Measurements from ENCODE around the gene HPCAL4.

The HPCAL4 gene

DNA sequence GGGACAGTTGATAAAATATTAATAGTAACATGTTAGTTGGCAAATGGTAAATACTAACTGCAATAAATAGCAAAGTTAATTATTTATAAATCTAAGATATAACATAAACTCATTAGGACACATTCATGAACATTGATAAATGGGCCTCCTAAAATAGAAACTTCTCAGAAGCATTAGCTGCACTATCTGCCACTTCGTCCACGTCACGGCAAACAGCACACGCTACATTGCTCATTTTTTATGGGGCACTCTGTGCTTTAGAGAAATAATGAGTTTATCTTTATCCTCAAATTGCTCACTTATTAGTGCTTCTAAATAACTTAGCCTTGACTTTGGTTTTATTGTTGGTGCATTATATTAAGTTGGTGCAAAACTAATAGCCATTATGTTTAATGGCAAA lies 16.3 kb upstream of the HPCAL4 start:
- in situ Hi-C loops (cut with HindIII; ENCODE audit: low sequenced_read_pairs): no loop called here
- no peak for DNase-seq (ENCODE audit: low read depth)
- H3K4me3 ChIP-seq (ENCODE audit: low read depth, low read length): no peak overlapping the region
- TF ChIP-seq, protein P1, sequence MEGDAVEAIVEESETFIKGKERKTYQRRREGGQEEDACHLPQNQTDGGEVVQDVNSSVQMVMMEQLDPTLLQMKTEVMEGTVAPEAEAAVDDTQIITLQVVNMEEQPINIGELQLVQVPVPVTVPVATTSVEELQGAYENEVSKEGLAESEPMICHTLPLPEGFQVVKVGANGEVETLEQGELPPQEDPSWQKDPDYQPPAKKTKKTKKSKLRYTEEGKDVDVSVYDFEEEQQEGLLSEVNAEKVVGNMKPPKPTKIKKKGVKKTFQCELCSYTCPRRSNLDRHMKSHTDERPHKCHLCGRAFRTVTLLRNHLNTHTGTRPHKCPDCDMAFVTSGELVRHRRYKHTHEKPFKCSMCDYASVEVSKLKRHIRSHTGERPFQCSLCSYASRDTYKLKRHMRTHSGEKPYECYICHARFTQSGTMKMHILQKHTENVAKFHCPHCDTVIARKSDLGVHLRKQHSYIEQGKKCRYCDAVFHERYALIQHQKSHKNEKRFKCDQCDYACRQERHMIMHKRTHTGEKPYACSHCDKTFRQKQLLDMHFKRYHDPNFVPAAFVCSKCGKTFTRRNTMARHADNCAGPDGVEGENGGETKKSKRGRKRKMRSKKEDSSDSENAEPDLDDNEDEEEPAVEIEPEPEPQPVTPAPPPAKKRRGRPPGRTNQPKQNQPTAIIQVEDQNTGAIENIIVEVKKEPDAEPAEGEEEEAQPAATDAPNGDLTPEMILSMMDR (IDR thresholded peaks at IDR 0.05; ENCODE audit: low read depth, low read length, missing control alignments): no peak

DNA sequence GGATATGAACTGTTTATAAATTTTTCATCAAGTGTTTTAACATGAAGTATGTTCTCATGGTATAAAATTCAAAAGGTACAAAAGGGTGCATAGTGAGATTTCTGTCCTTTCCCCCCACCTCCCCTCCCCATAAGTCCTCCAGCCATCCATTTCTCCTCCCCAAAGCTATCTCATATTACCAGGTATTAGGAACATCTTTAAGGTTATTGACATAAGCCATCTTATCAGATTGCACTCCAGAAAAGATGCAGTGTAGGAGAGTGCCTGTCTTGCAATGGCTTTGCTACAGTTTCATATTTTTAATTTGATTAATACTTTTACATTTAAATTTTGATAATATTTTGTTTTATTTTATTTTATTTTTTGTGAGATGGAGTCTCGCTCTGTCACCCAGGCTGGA lies 13.5 kb upstream of the HPCAL4 start:
- DNase-seq (ENCODE audit: low read depth): no peak
- H3K4me3 ChIP-seq (ENCODE audit: low read depth, low read length): no peak overlapping the region
- in situ Hi-C loops (cut with HindIII; ENCODE audit: low sequenced_read_pairs): no loop called here
- TF ChIP-seq, protein P1 (IDR thresholded peaks at IDR 0.05; ENCODE audit: low read depth, low read length, missing control alignments): no peak

DNA sequence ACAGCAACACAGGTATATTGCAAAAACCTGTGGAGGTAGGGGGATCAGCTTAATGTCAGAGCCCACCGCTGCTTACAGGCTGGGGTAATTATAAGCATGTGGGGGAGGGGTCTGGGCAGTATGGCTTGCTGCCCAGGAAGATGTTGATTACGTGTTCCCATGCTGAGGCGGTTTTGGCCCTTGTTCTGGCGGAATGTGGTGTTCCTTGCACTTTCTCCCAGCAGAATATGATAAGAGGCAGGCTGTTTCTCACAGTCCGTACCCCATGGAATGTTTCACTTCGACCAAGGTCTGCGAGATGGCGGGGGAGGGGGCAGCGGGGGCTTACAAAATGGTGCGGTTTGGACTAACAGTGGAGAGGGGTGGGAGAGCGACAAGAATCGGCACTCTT lies 9.8 kb upstream of the HPCAL4 start:
- peak; percentile 35 for DNase-seq (ENCODE audit: low read depth)
- H3K4me3 ChIP-seq (ENCODE audit: low read depth, low read length): no peak overlapping the region
- in situ Hi-C loops (cut with HindIII; ENCODE audit: low sequenced_read_pairs): no loop called here
- TF ChIP-seq, protein P1 (IDR thresholded peaks at IDR 0.05; ENCODE audit: low read depth, low read length, missing control alignments): no peak

DNA sequence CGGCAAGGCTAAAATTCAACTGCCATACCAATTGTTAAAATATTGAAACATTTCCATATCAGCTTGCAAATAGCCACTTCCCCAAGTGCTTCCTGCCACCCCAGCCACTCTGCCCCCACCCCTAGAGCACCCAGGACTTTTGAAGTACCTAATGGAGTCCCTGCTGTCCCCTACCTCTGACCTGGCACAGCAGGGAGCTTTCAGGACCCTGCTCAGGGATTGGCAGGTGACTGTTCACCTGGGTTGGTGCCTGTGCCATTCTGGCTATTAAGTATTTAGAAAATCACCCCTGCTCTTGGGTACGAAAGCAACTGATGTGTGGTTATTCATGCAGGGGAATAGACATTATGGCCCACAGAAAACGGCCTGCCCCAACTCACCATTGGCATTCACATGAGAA lies 9.1 kb upstream of the HPCAL4 start:
- H3K4me3 ChIP-seq (ENCODE audit: low read depth, low read length): no peak overlapping the region
- in situ Hi-C loops (cut with HindIII; ENCODE audit: low sequenced_read_pairs): no loop called here
- DNase-seq (ENCODE audit: low read depth): no peak
- TF ChIP-seq, protein P1 (IDR thresholded peaks at IDR 0.05; ENCODE audit: low read depth, low read length, missing control alignments): no peak

DNA sequence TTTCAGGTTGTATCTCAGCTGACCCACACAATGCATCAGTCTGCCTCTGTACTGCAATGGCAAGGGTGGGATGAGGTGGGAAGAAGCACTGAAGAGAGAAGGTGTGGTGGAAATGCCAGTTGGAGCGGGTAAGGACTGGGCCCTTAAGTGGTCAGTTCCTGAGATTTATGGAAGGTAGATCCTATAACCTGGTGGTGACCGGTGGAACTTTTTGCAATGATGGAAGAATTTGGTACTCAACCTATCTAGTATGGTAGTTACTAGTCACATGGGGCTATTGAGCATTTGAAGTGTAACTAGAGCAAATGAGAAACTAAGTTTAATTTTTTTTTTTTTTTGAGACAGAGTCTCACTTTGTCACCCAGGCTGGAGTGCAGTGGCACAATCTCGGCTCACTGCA lies 8.2 kb upstream of the HPCAL4 start:
- in situ Hi-C loops (cut with HindIII; ENCODE audit: low sequenced_read_pairs): no loop called here
- TF ChIP-seq, protein P1 (IDR thresholded peaks at IDR 0.05; ENCODE audit: low read depth, low read length, missing control alignments): peak; percentile 16
- DNase-seq (ENCODE audit: low read depth): no peak
- H3K4me3 ChIP-seq (ENCODE audit: low read depth, low read length): no peak overlapping the region

DNA sequence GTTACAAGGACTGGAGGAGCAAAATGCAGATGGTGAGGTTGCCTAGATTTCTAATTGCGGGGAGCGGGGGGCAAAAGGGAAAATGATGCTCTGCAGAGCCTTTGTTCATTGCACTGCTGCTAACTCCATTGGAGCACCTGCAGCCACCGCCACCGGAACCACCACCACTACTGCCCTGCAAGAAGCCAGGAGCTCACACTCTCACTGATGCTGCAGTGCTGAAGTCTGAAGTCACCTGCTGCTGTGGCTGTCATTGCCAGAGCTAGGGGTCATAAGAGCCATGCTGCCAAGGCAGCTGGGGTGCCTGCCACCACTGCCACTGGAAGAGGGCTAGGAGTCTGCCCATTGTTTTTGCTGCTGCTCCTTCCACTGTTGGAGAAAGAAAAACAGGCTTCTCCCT lies 7.3 kb upstream of the HPCAL4 start:
- TF ChIP-seq, protein P1 (IDR thresholded peaks at IDR 0.05; ENCODE audit: low read depth, low read length, missing control alignments): no peak
- no peak overlapping the region for H3K4me3 ChIP-seq (ENCODE audit: low read depth, low read length)
- in situ Hi-C loops (cut with HindIII; ENCODE audit: low sequenced_read_pairs): no loop called here
- DNase-seq (ENCODE audit: low read depth): no peak

DNA sequence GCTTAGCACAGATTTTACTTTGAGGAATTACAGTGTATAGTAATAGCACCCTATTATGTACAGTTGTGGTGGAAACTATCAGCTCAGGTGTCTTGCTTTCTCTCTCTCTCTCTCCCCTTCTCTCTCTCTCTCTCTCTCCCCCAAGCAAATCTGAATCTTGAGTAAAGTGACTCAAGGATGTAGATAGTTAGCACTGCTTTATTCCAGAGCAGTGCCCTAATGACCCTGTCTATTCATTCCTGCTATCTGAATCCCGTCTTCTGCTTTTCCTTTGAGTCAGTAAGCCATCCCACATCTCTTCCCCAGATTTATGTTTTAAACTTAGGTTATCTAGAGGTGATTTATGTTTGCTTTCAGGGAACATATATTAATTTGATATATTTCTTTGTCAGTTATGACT lies 5.2 kb upstream of the HPCAL4 start:
- H3K4me3 ChIP-seq (ENCODE audit: low read depth, low read length): no peak overlapping the region
- TF ChIP-seq, protein P1 (IDR thresholded peaks at IDR 0.05; ENCODE audit: low read depth, low read length, missing control alignments): no peak
- DNase-seq (ENCODE audit: low read depth): no peak
- in situ Hi-C loops (cut with HindIII; ENCODE audit: low sequenced_read_pairs): no loop called here

Measured in astrocyte of the cerebellum (primary cell).